DMS114 treated with DMSO at 0.1 percent for 48 hours (cell line): ENCODE results near the gene DUSP3.
"Not testable (repeated sequence)": the region's sequence is repeated elsewhere in the genome, so short reads cannot be mapped to it uniquely, and the experiment has no call there.

ENCODE experiments used
- DNase-seq: peaks from one replicate; lab custom pipeline; 2025; ENCODE audit not compliant: unreplicated experiment; lab: John Stamatoyannopoulos, UW

Gene DUSP3

DNA sequence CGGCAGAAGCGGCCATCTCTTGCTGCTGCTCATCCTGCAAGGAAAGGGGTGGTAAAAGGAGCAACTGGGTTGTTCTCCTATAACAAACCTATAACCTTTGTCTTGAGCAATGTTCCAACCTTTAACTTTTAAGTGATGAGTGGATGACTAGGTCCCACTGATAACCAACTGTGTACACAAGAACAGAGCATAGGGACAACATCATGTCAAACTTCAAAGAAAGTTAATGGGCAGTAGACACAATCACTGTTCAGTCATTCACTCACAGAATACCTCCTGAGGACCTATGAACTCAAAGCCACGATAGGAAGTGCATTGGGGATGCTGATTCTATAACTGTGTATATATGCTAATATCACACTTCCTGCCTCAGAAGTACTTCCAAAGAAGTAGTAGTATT lies 23.1 kb upstream of the DUSP3 start:
- DNase-seq, result no peak

DNA sequence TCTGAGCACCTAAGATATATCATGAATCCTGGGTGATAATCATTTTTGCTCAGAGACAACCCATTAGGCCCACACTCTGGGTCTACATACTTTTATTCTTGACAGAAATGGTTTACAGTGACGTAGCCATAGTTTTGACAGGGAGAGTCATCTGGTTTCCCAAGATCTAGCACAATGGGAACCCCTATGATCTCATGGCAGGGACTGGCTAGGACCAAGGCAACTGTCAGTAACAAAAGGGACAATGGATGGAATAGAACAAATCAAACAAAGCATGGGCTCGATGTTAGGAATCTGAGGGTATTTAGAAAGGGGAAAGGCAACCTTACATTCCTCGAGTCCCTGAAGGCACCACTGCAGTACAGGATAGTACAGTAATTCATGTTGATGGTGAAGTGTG lies 22.0 kb upstream of the DUSP3 start:
- DNase-seq, result no peak

DNA sequence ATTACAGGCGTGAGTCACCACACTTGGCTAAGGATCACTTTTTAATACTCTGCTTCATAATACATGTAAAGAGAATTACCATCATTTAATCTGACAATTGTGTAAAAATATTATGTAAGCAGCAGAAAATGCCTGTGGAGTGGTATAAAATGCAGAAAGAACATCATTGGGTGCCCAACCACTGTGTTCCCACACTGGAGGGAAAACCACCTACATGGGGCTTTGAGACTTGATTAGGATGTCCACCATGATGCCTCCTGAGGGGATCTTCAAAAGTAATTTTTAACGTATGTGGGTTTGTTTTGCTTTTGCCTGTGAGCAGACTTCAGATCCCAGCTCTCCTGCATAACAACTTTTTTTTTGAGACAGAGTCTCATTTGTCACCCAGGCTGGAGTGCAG lies 20.3 kb upstream of the DUSP3 start:
- DNase-seq, result no peak

DNA sequence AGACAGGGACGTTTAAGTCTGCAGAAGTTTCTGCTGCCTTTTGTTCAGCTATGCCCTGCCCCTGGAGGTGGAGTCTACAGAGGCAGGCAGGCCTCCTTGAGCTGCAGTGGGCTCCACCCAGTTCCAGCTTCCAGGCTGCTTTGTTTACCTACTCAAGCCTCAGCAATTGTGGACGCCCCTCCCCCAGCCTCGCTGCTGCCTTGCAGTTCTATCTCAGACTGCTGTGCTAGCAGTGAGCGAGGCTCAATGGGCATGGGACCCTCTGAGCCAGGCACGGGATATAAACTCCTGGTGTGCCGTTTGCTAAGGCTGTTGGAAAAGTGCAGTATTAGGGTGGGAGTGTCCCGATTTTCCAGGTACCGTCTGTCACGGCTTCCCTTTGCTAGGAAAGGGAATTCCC lies 19.2 kb upstream of the DUSP3 start:
- DNase-seq, result not testable (repeated sequence)

DNA sequence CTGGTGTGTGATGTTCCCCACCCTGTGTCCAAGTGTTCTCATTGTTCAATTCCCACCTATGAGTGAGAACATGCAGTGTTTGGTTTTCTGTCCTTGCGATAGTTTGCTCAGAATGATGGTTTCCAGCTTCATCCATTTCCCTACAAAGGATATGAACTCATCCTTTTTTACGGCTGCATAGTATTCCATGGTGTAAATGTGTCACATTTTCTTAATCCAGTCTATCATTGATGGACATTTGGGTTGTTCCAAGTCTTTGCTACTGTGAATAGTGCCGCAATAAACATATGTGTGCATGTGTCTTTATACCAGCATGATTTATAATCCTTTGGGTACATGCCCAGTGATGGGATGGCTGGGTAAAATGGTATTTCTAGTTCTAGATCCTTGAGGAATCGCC lies 13.9 kb upstream of the DUSP3 start:
- not testable (repeated sequence) for DNase-seq

DNA sequence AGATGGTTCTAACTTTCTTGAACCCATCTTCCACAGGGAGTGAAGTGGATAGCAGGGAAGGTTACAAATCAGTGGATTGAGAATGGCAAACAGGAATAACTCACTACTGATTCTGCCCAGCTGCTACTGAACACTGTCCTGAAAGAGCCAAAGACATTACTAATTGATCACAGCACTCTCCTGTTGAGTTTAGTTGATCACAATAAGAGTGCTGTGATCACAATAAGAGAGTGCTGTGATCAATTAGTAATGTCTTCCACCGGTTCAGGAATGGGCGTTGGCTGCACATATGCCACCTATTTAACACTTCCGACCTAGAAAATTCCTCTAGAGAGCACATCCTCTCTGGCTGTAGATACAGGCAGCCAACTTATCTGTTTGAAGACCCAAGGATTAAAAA lies 12.8 kb upstream of the DUSP3 start:
- DNase-seq, result peak; percentile 14

DNA sequence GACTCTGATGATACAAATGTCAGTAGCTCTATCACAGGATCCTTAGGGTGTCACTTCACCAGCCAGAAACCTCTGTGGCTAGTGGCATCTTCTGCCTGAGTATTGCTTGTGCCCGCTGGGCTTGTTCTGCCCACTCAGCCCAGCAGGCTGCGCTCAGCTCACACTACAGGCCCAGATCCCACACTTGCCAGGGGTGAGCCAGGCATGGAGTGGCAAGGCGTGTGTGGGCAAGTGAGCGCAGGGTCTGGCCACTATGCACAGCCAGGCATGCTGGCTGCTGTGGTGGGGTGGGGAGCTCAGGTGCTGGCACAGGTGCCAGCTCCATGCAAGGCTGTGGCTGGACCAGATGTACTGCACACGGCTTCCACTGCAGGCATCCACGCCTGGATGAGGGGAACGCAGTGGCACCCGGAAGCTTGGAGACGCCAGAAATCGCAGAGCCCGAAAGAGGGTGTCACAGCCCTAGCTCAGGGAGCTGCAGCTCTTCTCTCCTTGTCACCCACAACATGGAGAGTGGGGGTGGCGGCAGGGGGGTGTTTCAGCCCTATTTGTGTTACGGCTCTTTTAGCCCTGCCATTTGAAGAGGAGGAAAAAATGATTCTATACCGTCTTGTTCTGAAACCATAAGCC lies 11.6 kb upstream of the DUSP3 start:
- no peak for DNase-seq

DNA sequence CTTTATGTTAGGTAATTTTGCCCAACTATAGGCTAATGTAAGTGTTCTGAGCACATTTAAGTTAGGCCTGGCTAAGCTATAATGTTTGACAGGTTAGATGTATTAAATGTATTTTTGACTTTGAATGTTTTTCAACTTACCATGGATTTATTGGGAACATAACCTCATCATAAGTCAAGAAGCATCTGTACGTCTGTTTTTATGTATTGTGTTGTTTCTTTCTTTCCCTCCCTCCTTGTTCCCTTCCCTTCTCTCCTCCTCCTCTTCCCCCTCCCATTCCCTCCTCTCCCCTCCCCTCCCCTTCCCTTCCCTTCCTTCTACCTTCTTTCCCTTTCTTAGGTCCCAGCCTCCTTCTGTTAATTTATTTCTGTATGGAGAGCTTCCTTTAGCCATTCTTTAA lies 10.7 kb upstream of the DUSP3 start:
- DNase-seq, result no peak

DNA sequence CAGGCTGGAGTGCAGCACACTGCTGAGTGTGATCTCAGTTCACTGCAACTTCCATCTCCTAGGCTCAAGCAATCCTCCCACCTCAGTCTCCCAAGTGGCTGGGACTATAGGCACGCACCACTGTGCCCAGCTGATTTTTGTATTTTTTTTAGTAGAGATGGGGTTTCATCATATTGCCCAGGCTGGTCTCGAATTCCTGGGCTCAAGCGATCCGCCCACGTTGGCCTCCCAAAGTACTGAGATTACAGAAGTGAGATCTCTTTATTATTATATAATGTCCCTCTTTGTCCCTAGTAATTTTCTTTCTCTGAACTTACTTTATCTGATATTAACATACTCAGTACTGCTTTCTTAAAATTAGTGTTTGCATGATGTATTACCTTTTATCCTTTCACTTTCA lies 9.8 kb upstream of the DUSP3 start:
- DNase-seq, result no peak

DNA sequence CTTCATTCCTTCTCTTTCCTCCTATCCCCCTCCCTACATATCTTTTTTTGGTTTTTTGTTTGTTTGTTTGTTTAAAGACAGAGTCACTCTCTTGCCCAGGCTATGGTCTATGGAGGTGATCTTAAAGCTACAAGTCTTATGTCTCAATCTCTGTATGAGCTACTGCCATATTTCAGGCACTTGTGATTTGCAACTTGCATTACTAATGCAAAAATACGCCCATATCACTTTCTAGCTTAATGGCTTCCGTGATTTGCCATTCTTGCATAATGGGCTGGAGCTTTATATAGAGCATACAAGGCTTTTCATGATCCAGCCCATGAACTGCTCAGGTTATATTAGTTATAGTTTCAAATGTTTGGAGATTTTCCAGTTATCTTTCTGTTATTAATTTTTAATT lies 9.0 kb upstream of the DUSP3 start:
- no peak for DNase-seq

DNA sequence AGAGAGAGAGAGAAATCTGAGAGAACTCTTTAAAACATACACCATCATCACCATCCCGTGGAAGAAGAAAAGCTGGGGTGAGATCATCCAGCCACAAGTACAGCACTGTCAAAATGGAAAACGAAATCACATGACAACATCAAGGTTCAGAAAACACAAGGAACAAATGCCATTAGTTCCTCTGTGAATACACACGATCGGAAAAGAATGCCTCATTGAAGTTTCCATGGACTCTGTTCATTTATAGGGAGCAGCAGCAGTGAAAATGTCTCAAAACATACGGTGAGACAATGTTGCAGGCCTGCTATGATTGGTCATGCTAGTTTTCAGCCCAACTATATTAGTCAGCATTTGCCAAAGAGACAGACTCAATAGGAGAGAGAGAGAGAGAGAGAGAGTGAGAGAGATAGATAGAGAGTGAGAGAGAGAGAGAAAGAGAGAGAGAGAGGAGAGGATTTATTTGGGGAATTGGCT lies 5.9 kb upstream of the DUSP3 start:
- DNase-seq, result no peak

DNA sequence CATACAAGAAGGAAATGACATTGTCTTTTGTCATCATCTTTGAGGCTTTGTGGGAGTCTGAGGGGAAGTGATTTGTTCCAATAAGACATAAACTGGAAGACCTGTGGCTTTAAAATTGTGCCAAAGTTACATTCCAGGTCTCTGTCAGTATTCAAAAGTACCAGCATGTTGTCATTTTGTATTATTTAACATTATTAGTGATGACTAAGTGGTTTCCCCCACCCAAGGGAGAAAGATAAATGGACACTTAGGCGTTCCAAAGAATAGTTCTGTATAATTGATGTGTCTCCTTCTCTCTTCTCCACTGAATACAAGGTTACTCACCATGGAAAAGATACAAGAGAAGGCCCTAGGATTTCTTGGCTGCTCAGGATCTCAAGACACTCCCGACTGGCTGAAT lies 5.3 kb upstream of the DUSP3 start:
- no peak for DNase-seq

DNA sequence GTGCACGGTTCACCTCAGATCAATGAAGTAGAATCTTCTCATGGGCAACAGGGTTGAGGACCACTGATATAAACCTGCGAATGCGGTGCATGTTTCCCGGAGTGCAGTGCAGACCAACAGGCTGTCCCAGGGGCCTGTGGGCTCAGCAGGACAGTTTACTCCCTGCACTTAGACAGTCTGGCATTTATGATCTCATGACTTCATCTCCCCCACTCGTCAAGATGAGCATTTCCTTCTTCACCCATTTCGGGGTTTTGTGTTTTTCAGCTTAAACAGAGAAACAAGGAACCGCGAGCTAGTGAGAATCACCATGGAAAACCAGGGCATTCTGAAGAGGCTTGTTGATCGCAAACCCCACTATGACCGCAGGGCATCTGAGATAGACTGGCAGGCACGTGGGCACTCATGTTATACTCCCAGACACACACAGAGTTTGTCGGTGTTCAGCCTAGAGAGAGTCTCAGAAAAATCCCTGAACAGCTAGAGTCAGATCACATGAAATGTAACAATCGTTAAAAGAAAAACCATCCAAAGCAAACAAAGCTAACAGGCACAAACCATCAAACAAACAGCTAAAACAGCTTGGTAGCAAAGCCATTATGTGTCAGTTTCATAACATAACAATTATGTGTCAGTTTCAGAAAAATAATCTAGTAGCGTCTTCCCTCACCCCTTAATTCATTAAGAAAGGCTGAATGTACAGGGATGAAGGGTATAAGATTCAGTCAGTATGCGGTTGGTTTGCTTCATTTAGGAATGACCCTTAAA lies 4.3 kb upstream of the DUSP3 start:
- DNase-seq, result no peak

DNA sequence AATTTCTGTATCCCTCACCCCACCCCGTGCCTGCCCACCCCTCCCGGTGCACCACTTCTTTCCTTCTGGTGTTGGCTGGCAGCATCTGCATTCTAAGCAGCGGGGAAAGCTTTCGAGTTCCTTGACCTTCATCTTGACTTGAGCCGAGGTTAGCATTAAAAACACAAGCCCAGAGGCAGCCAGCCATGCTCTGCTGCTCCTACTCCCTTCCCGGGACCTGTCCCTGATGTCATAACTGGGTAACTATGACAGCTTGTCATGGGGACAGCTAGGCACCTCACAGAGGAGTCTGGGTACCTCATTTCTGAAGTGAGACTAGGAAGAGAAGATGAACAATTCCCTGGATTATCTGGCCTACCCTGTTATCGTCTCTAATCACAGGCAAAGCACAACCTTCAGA lies 1.4 kb upstream of the DUSP3 start, which contains the start of gene CFAP97D1:
TSS of gene CFAP97D1 (plus strand) at position 301 of the 400 bp plus-strand sequence. CDS start at position 329, 28 bp downstream.
- DNase-seq, result no peak

DNA sequence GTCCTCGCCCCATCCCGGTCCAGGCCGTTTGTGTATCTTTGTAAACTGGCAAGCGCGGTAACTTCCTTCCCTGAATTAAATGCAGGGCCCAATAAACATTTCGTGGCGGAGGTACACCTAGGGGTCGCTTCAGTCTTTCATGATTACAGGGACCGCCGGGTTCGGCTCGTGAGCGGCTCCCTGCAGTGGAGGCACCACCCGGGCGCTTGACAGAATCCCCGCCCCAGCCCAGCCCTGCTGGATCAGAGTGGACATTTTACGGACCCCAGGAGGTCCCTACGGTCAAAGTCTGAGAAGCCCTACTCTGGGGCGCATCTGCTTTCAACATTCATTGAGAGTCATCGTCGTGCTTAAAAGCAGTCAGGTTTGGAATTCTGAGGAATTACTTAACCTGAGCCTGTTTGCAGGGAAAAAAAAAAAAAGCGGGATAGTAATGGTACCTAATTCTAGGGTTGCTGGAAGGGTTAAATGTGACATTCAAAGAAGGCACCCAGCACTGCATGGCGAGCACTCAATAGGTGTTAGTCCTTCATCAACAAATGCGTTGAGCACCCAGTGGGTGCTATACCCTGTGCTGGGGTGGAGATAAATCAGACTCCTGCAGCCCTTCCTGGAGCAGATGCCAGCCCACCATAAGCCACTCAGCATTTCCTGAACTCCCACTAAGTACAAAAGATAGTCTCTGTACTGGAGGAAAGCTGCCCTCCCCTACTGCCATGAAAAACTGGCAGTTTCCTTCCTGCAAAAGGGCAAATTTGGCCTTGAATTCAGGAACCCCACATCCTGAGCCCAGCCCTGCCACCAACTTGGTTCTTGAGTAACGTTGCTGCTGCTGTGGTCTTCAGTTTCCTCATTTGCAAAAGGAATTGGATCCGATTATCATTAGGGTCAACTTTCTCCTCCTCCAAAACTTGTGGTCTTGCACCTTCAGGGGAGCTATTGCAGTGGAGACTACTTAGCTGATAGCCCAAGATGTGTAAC lies 658 bp upstream of the DUSP3 start:
- DNase-seq, result no peak

DNA sequence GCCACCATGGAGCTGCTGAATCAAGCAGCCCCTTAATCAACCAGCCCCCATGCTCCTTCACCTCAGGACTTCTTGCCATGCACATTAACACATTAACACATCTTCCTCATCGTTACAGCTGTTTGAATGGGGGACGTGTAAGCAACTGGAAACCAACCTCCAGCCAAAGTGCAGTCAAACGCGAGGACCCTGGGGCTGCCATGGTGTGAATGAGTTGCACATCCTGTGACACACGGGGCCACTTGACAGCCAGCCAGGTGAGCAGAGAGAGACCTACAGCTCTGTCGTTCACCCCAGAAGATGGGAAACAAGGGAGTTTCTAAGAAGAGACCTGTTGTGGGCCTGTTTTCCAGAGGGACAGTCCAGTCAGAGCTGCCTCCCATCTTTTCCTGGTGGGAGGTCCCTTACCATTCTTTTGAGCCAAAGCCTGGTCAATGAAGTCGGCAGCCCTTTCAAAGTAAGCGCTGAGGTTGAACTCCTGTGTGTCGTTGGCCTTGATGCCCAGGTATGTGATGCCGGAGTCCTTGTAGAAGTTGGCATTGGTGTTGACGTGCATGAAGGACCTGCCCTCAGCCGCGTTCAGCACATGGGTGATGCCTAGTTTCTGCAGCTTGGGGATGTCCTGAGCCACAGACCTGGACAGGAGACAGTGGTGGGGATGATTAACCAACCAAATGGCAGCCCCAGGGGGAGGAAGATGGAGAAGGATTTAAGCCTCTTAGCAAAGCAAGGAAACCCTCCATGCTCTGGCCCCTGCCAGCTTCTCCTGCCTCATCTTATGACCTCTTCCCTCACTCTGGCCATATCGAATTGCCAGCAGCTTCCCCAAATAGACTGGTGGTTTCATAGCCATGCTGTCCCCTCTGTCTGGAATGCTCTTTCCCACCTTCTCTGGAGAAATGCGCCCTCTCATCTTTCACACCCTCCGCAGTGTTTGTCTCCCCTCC lies 4.2 kb downstream of the DUSP3 start:
- no peak for DNase-seq

DNA sequence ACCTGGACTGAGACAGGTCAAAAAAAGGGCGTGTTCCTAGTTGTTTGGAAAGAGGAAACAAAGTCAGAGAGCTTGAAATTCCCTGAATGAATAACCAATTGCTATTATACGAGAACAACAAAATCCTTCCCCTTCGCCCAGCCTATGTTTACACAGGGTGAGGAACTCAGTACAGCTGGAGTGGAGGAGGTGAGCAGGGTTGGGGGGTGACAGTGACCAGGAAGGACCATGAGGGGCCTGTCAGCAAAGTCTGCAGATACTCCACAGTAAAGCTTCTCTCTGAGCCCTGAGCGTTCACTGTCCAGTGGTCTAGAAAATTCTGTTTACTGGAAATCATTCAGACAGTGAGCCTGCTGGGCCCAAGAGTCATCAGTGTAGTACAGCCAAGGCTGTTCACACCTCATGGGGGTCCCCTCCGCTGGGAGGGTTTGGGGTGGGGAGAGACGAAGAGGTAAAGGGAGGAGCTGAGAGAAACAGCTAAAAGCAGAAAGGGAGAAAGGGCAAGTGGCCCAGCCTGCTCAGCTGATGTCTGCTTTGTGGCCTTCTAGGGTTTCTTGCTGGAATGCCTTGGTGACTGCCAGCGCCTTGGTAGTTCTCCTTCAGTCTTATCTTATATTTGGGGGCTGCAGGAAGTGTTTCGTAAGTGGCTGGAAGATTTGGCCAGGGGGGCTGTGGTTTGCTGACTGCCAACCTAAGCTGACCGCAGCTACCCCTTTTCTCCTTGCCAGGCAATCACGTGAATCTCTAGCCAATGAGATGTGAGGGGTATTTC lies 5.7 kb downstream of the DUSP3 start:
- no peak for DNase-seq

DNA sequence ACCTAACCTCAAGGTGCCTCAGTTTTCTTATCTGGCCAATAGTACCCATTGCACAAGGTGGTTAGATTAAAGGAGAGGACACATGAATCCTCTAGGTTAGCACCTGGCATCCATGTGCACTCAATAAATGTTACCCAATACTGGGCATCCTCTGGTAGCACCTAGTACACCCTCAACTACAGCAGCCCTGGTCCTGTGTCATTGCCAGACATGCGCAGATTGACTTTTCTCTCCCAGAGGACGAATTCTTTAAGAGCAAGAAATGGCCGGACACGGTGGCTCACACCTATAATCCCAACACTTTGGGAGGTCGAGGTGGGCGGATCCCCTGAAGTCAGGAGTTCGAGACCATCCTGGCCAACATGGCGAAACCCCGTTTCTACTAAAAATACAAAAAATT lies 7.3 kb downstream of the DUSP3 start:
- DNase-seq, result no peak

DNA sequence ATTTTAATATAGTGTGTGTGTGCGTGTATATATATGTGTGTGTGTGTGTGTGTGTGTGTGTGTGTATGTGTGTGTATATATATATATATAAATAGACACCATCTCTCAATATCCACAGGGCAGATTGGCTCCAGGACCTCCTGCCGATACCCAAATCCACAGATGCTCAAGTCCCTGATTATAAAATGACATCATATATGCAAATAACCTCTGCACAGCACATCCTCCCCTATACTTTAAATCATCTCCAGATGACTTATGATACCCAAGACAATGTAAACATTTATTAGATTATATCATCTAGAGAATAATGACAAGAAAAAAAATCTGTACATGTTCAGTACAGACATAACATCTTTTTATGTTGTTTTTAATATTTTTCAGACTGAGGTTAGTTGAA lies 7.8 kb downstream of the DUSP3 start:
- no peak for DNase-seq

DNA sequence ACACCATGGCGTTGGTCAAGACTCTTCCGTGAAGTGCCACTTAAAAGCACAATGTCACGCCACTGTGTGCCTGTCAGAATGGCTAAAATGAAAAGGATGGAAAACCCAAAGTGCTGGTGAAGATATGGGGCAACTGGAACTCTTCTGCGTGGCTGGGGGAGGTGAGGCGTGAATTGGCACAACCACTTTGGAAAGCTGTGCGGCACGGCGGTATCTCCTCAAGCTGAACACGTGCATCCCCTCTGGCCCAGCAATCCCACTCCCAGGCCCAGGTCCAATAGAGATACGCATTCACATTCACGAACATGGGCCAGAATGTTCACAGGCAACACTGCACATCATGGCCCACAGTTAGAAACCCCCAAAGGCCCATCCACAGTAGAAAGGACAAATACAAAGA lies 8.9 kb downstream of the DUSP3 start:
- no peak for DNase-seq
